T-helper 2 cell treated with Interferon-gamma antibody and Interleukin-4, amounts not matched to agents 5 μg/mL and 100 μg/mL, for 36 hours (primary cell): ENCODE measurements around the gene GSK3A.

Source experiments
- DNase-seq: peaks from one replicate; pipeline ENCODE4 v3.0.0; 2021; ENCODE audit warnings: low spot score
- H3K27ac Mint-ChIP-seq: one replicate; pipeline ENCODE4 v1.8.0; 2021; ENCODE audit warnings: mild to moderate bottlenecking, mixed read lengths
- H3K27me3 Mint-ChIP-seq: one replicate; pipeline ENCODE4 v1.8.0; 2021; ENCODE audit warnings: low read depth, mixed read lengths
- H3K36me3 Mint-ChIP-seq: one replicate; pipeline ENCODE4 v1.8.0; 2021; ENCODE audit warnings: low read depth, mixed read lengths
- H3K4me1 Mint-ChIP-seq: one replicate; pipeline ENCODE4 v1.8.0; 2021; ENCODE audit warnings: low read depth, mixed read lengths
- H3K4me3 Mint-ChIP-seq: one replicate; pipeline ENCODE4 v1.8.0; 2022; ENCODE audit warnings: mild to moderate bottlenecking, moderate library complexity, mixed read lengths
- H3K9me3 Mint-ChIP-seq: one replicate; pipeline ENCODE4 v1.8.0; 2021; ENCODE audit warnings: mixed read lengths

The GSK3A gene

DNA sequence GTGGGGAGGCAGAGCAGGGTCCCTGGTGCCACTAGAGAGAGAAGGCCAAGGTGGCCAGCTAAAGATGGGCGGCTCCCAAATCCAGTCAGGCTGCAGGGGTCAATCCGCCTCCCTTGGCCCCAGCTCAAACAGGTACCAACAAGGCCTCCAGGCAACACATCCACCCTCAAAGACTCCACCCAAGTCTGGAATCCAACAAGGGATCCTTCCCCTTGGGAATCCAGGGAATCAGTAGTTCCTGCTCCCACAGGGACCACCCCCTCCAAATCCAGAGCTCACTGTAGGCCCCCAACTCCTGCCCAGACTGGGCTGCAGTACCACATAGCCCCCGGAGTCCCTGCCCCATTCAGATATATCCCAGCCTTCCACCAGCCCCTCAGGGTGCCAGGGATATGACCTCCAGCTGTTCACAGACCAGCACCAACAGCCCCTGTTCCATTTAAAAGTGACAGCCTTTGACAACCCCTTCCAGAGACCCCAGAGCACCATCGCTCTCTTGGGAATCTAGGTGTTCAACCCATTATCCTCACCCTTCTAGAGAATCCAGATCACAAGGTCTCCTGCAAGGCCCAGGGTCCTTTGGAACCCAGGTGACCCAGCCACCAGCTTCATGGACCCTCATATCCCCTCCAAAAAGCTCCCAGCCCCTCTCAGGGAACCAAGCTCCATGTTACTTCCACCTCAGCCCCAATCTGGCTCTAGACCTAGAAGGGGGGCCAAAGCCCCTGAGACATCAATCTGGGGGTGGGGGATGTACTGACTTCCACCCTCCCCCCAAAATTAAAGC is 9.4 kb upstream of the GSK3A start:
- Mint-ChIP-seq H3K27ac (peak overlapping the region; percentile 91), H3K4me3 (peak overlapping the region; percentile 95), H3K9me3 (no peaks in the 10 kb centered on the region), H3K4me1 (peaks cover 22% of the 10 kb centered on the region), H3K27me3 (peaks cover 9% of the 10 kb centered on the region), H3K36me3 (peaks cover 10% of the 10 kb centered on the region)
- DNase-seq = no peak

DNA sequence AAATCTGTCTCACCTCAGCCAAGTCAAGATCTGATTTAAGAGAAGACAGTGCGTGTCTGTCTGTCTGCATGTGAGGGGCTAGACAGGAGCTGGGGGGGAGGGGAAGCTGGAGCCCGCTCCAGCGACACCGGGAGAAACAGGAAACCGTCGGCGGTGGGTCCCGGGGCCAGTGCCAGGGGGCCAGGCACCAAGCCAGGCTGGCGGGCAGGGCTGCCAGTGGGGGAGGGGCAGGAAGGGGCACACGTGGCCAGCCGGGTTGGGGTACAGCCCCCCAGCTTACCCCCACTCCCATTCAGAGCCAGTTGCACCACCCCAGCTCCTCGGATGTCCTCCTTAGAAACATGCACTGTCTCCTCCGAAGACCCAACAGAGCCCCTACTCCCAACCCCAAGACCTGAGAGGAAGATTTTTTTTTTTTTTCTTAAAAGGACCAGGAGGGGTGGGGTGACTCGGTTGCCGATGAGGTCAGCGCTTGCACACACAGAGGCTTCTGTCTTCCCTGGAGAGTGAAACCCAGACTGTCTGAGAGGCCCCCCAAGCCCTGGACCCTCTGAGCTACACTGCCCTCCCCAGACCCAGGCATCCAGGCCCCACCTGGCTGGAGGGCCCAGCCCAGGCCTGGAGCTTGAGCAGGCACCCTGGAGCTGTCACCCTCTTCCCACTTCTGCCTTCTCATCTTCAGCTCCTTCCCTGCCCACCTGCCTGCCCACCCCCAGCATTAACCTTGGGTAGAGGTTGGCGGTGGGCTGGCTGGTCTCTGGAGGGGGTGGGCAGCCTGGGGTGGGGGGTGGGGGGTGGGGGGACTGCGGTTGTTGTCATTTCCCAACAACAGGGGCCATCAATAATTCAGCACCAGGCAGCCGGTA is 8.5 kb upstream of the GSK3A start:
- H3K36me3 Mint-ChIP-seq = peaks cover 10% of the 10 kb centered on the region
- H3K4me3 Mint-ChIP-seq = peak overlapping the region; percentile 12
- no peak for DNase-seq
- H3K27ac Mint-ChIP-seq = peak overlapping the region; percentile 55
- H3K27me3 Mint-ChIP-seq = peaks cover 2% of the 10 kb centered on the region
- no peaks in the 10 kb centered on the region for H3K9me3 Mint-ChIP-seq
- peaks cover 21% of the 10 kb centered on the region for H3K4me1 Mint-ChIP-seq

DNA sequence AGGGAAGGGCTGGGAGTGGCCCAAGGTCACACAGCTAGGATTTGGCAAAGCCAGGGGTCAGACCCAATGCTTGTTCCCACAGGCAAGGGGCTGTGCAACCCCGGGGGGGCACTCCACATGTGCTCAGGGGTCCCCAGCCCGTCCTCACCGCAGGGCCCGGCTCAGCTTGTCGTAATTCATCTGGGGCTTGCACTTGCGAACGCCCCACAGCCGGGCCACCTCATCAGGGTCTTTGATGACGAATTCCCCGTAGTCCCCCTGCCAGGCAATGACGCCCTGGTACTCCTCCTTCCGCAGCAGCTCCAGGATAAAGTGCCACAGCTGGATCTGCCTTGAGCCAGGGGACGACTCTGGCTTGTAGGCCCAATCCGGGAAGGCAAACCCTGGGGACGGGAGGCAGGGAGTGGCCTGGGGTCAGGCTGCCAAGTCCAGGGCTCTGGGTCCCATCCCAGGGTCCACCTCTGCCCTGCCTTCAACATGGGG is 7.8 kb upstream of the GSK3A start:
- peaks cover 10% of the 10 kb centered on the region for H3K36me3 Mint-ChIP-seq
- peak overlapping the region; percentile 65 for H3K27ac Mint-ChIP-seq
- no peaks in the 10 kb centered on the region for H3K27me3 Mint-ChIP-seq
- H3K9me3 Mint-ChIP-seq = no peaks in the 10 kb centered on the region
- DNase-seq = no peak
- peaks cover 25% of the 10 kb centered on the region for H3K4me1 Mint-ChIP-seq
- peak overlapping the region; percentile 12 for H3K4me3 Mint-ChIP-seq

GRCh38 chr19:42249769-42250168 is 7.4 kb upstream of the GSK3A start:
- Mint-ChIP-seq H3K27me3 (no peaks in the 10 kb centered on the region), H3K4me3 (no peak overlapping the region), H3K9me3 (no peaks in the 10 kb centered on the region), H3K4me1 (peaks cover 29% of the 10 kb centered on the region), H3K36me3 (peaks cover 10% of the 10 kb centered on the region), H3K27ac (peak overlapping the region; percentile 65)
- no peak for DNase-seq

GRCh38 chr19:42249149-42249750 is 6.8 kb upstream of the GSK3A start:
- Mint-ChIP-seq H3K9me3 (no peaks in the 10 kb centered on the region), H3K27me3 (no peaks in the 10 kb centered on the region), H3K36me3 (peaks cover 10% of the 10 kb centered on the region), H3K4me1 (peaks cover 30% of the 10 kb centered on the region), H3K4me3 (no peak overlapping the region), H3K27ac (no peak overlapping the region)
- DNase-seq = no peak

DNA sequence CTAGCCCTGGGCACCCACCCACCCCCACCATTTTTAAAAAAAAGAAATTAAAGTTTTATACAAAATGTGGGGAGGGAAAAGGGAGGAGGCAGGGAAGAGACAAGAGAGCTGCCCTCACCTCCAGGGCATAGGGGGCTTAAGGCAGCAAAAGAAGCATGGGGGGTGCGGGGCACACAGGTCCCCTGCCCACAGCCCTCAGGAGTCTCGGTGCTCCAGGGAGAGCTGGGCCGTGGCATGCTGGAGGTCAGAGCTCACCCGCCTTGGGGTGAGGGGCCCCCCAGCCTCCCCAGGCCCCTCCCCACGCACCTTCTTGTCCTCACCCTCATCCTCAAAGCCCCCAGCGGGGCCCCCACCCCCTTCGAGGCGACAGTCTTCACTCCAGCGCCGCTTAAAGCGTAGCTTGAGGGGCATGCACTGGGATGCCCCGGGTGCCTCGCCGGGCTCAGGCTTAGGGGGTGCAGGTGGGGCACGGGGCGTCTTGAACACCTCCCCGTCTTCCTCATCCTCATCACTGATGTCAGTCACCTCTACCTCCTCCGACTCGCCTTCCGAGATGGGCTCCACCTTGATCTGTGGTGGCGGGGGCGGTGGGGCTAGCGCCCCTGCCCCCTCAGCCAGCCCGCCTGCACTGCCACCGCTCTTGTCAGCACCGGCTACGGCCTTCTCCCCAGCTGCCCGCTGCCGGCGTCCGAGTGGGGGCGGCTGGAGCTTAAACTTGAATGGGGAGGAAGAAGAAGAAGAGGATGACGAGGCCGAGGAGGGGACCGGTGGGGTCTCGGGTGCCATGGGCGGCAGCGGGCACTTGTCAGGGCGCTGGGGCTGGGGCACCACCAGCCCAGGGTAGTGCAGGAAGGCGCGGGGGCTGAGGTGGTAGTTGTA is 6.1 kb upstream of the GSK3A start:
- Mint-ChIP-seq H3K27ac (no peak overlapping the region), H3K36me3 (peaks cover 10% of the 10 kb centered on the region), H3K27me3 (no peaks in the 10 kb centered on the region), H3K9me3 (no peaks in the 10 kb centered on the region), H3K4me1 (peaks cover 31% of the 10 kb centered on the region), H3K4me3 (no peak overlapping the region)
- no peak for DNase-seq

GRCh38 chr19:42247640-42248199 is 5.3 kb upstream of the GSK3A start:
- H3K27me3 Mint-ChIP-seq = no peaks in the 10 kb centered on the region

GRCh38 chr19:42246922-42247639 is 4.7 kb upstream of the GSK3A start:
- no peaks in the 10 kb centered on the region for H3K27me3 Mint-ChIP-seq
- peaks cover 8% of the 10 kb centered on the region for H3K36me3 Mint-ChIP-seq
- H3K4me1 Mint-ChIP-seq = peaks cover 25% of the 10 kb centered on the region
- H3K27ac Mint-ChIP-seq = no peak overlapping the region
- no peaks in the 10 kb centered on the region for H3K9me3 Mint-ChIP-seq
- H3K4me3 Mint-ChIP-seq = no peak overlapping the region
- no peak for DNase-seq

More at GRCh38 chr19:42247640-42248199, 5.3 kb upstream of the GSK3A start:
- Mint-ChIP-seq H3K36me3 (peaks cover 9% of the 10 kb centered on the region), H3K4me1 (peaks cover 27% of the 10 kb centered on the region), H3K9me3 (no peaks in the 10 kb centered on the region), H3K27ac (no peak overlapping the region), H3K4me3 (no peak overlapping the region)
- no peak for DNase-seq

- Mint-ChIP-seq H3K36me3 (peaks cover 6% of the 10 kb centered on the region), H3K9me3 (no peaks in the 10 kb centered on the region), H3K27me3 (no peaks in the 10 kb centered on the region), H3K4me1 (peaks cover 22% of the 10 kb centered on the region), H3K27ac (no peak overlapping the region), H3K4me3 (no peak overlapping the region)
- DNase-seq = no peak
Observed at GRCh38 chr19:42246143-42246921, 3.9 kb upstream of the GSK3A start.

GRCh38 chr19:42245231-42245630 is 2.8 kb upstream of the GSK3A start:
- Mint-ChIP-seq H3K27me3 (no peaks in the 10 kb centered on the region), H3K36me3 (peaks cover 11% of the 10 kb centered on the region), H3K4me3 (peak overlapping the region; percentile 91), H3K9me3 (no peaks in the 10 kb centered on the region), H3K27ac (peak overlapping the region; percentile 84), H3K4me1 (peaks cover 30% of the 10 kb centered on the region)
- no peak for DNase-seq

DNA sequence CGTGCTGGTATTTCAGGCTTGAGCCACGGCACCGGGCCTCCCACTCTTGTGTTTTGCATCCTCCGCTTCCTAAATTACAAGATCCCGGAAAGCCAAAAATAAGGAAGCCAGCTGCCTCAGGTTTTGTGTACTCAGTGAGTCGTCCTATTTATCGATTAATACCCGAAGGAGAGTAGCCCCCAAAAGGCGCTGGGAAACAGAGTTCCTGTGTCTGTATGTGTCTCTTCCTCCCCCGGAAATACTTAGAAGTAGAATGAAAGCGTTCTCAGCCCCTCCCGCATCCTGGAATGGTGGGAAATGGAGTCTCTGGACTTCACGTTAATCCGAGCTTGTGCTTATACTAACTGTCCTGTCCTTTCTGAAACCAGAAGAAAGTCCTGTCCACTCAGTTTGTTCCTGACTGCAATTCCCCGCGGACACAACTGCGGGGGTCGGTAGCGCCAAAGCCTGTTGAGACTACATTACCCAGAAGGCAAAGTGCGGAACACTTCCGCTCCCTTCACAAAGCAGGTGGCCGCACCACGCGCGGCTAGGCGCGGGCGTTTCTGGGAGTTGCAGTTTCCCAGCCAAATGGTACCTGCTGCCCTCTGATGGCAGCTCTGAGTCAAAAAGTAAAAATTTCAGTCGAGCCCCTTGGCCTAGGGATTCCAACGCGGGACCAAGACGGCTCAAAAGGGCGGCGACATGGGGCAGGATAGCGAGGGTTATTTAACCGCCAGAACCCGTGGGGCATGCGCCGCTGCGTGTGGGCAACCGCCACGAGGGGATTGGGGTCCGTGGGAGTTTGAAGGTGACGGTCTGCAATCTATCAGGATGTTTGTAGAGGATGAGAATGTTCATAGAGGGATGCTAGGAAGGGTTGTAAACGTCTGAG is 2.2 kb upstream of the GSK3A start:
- Mint-ChIP-seq H3K27ac (peak overlapping the region; percentile 84), H3K4me3 (peak overlapping the region; percentile 91), H3K36me3 (peaks cover 11% of the 10 kb centered on the region), H3K4me1 (peaks cover 37% of the 10 kb centered on the region), H3K27me3 (no peaks in the 10 kb centered on the region), H3K9me3 (no peaks in the 10 kb centered on the region)
- peak; percentile 92 for DNase-seq
